Right lobe of liver (tissue), 4 donors: ENCODE measurements around the gene EXOC2.

Experiments used
- POLR2A ChIP-seq: fragments of 450-650 bp; IDR thresholded peaks from one replicate; pipeline ENCODE4 v1.6.1; 2017; ENCODE audit warnings: antibody characterized with exemption, mild to moderate bottlenecking
- TF ChIP-seq, protein P1 (sequence below), 4 donors: fragments of 200-600 bp in 3 of 4; fragments of 450-650 bp in 1 of 4; IDR thresholded peaks; one replicate each; pipeline versions ENCODE4 v1.5.1 to v1.8.0; 2016 to 2022; ENCODE audit warnings: antibody characterized with exemption in 4 of 4, mild to moderate bottlenecking in 2 of 4
- donor health status: DM: no; HTN: no; CAD: no.
- donor health status: DM: no; HTN: no; CAD: no.
- donor health status: DM: no; HTN: yes; CAD: no.

DNA sequence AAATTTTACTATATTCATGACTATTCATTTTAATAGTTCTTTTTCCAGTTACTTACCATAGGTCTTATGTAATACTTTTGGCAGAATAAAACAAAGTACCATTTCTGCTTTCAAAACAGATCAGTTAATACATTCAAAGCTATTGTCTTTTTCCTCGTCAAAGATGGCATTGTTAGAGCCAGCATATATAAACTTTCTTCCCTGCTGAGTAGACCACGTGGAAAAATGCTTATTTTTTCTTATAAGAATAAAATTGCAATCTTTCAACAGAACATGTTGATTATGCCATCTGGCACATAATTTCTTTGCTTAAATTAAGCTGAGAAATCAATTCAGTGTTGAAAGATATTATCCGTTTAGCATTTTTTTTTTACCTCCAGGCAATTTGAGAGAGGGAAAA is 34.9 kb upstream of the EXOC2 start:
- TF ChIP-seq, protein P1, sequence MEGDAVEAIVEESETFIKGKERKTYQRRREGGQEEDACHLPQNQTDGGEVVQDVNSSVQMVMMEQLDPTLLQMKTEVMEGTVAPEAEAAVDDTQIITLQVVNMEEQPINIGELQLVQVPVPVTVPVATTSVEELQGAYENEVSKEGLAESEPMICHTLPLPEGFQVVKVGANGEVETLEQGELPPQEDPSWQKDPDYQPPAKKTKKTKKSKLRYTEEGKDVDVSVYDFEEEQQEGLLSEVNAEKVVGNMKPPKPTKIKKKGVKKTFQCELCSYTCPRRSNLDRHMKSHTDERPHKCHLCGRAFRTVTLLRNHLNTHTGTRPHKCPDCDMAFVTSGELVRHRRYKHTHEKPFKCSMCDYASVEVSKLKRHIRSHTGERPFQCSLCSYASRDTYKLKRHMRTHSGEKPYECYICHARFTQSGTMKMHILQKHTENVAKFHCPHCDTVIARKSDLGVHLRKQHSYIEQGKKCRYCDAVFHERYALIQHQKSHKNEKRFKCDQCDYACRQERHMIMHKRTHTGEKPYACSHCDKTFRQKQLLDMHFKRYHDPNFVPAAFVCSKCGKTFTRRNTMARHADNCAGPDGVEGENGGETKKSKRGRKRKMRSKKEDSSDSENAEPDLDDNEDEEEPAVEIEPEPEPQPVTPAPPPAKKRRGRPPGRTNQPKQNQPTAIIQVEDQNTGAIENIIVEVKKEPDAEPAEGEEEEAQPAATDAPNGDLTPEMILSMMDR (IDR thresholded peaks at IDR 0.05): no peak
- TF ChIP-seq POLR2A: no peak
